ENCODE measurements around the gene TPRX1. TPM values are rescaled to one million over a fixed set of nuclear protein-coding genes. Genes with fewer than 3 reads are reported as not detected.
A peak's percentile ranks its signal among the peaks of the same experiment; 100 is the strongest.
"Not testable (repeated sequence)": the region's sequence is repeated elsewhere in the genome, so short reads cannot be mapped to it uniquely, and the experiment has no call there.

TPRX1 gene
- polyA plus RNA-seq, 4 donors = not detected

- not testable (repeated sequence) for FAIRE-seq; H3K27ac ChIP-seq (ENCODE audit: low read depth in 1 of 3, low read length in 2 of 3); H3K4me1 ChIP-seq (ENCODE audit: control insufficient read depth in 3 of 3, insufficient read depth in 2 of 3, low read depth in 1 of 3, low read length in 2 of 3); H3K9me3 ChIP-seq (ENCODE audit: control insufficient read depth in 2 of 2, insufficient read depth in 1 of 2, low read depth in 1 of 2, low read length in 1 of 2); H3K27me3 ChIP-seq (ENCODE audit: control insufficient read depth in 3 of 3, insufficient read depth in 3 of 3, low read length in 3 of 3); H3K36me3 ChIP-seq (ENCODE audit: control insufficient read depth in 3 of 3, insufficient read depth in 2 of 3, low read depth in 1 of 3, low read length in 3 of 3); H3K4me3 ChIP-seq (ENCODE audit: low read depth in 1 of 3, low read length in 3 of 3); DNase-seq
- 81 to 89% (median 83%) methylated on average over 6 of the region's 6 CpGs for WGBS, 3 donors
Observed at GRCh38 chr19:47771291-47771690, 33.1 kb downstream of the TPRX1 start.

- FAIRE-seq (no peak), DNase-seq (no peak)
- H3K27ac ChIP-seq (ENCODE audit: low read depth in 1 of 3, low read length in 2 of 3) = no peak overlapping the region
- peaks cover 0 to 6% (median 0%) of the 10 kb centered on the region in 3 donors for H3K4me1 ChIP-seq (ENCODE audit: control insufficient read depth in 3 of 3, insufficient read depth in 2 of 3, low read depth in 1 of 3, low read length in 2 of 3)
- no peaks in the 10 kb centered on the region for H3K36me3 ChIP-seq (ENCODE audit: control insufficient read depth in 3 of 3, insufficient read depth in 2 of 3, low read depth in 1 of 3, low read length in 3 of 3)
- 72 to 79% (median 73%) methylated on average over 3 of the region's 3 CpGs for WGBS, 3 donors
- H3K4me3 ChIP-seq (ENCODE audit: low read depth in 1 of 3, low read length in 3 of 3) = no peak overlapping the region
- no peaks in the 10 kb centered on the region for H3K9me3 ChIP-seq (ENCODE audit: control insufficient read depth in 2 of 2, insufficient read depth in 1 of 2, low read depth in 1 of 2, low read length in 1 of 2)
- no peaks in the 10 kb centered on the region for H3K27me3 ChIP-seq (ENCODE audit: control insufficient read depth in 3 of 3, insufficient read depth in 3 of 3, low read length in 3 of 3)
Observed at GRCh38 chr19:47769534-47769933, 34.8 kb downstream of the TPRX1 start.

GRCh38 chr19:47768604-47769003 lies 35.7 kb downstream of the TPRX1 start:
- FAIRE-seq = no peak
- Histone ChIP-seq H3K4me3 (ENCODE audit: low read depth in 1 of 3, low read length in 3 of 3) (no peak overlapping the region), H3K9me3 (ENCODE audit: control insufficient read depth in 2 of 2, insufficient read depth in 1 of 2, low read depth in 1 of 2, low read length in 1 of 2) (no peaks in the 10 kb centered on the region), H3K36me3 (ENCODE audit: control insufficient read depth in 3 of 3, insufficient read depth in 2 of 3, low read depth in 1 of 3, low read length in 3 of 3) (no peaks in the 10 kb centered on the region), H3K27me3 (ENCODE audit: control insufficient read depth in 3 of 3, insufficient read depth in 3 of 3, low read length in 3 of 3) (no peaks in the 10 kb centered on the region), H3K27ac (ENCODE audit: low read depth in 1 of 3, low read length in 2 of 3) (no peak overlapping the region), H3K4me1 (ENCODE audit: control insufficient read depth in 3 of 3, insufficient read depth in 2 of 3, low read depth in 1 of 3, low read length in 2 of 3) (peaks cover 0 to 6% (median 0%) of the 10 kb centered on the region in 3 donors)
- WGBS, 3 donors = 74 to 90% (median 86%) methylated on average over 2 of the region's 2 CpGs
- no peak for DNase-seq

DNA sequence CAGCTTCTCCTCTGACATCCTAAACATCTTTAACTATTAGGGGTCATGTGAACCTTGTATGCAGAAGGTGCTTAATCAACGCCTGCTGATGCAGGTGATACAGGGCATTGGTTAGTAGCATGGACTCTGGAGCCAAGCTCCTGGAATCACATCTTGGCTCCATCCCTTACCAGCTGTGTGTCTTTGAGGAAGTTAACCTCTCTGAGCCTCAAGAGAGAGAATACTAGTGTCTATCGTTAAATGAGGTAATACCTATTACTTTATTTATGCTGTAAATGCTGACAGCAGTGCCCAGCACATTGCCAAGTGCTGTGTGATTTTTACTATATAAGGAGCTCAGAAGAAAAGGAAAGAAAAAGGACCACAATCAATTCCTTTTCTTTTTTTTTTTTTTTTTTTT lies 37.0 kb downstream of the TPRX1 start:
- peaks cover 0 to 6% (median 0%) of the 10 kb centered on the region in 3 donors for H3K4me1 ChIP-seq (ENCODE audit: control insufficient read depth in 3 of 3, insufficient read depth in 2 of 3, low read depth in 1 of 3, low read length in 2 of 3)
- FAIRE-seq = no peak
- DNase-seq = no peak
- no peaks in the 10 kb centered on the region for H3K27me3 ChIP-seq (ENCODE audit: control insufficient read depth in 3 of 3, insufficient read depth in 3 of 3, low read length in 3 of 3)
- no peaks in the 10 kb centered on the region for H3K9me3 ChIP-seq (ENCODE audit: control insufficient read depth in 2 of 2, insufficient read depth in 1 of 2, low read depth in 1 of 2, low read length in 1 of 2)
- no peaks in the 10 kb centered on the region for H3K36me3 ChIP-seq (ENCODE audit: control insufficient read depth in 3 of 3, insufficient read depth in 2 of 3, low read depth in 1 of 3, low read length in 3 of 3)
- 36 to 88% (median 40%) methylated on average over 2 of the region's 2 CpGs for WGBS, 3 donors
- H3K4me3 ChIP-seq (ENCODE audit: low read depth in 1 of 3, low read length in 3 of 3) = no peak overlapping the region
- H3K27ac ChIP-seq (ENCODE audit: low read depth in 1 of 3, low read length in 2 of 3) = no peak overlapping the region

DNA sequence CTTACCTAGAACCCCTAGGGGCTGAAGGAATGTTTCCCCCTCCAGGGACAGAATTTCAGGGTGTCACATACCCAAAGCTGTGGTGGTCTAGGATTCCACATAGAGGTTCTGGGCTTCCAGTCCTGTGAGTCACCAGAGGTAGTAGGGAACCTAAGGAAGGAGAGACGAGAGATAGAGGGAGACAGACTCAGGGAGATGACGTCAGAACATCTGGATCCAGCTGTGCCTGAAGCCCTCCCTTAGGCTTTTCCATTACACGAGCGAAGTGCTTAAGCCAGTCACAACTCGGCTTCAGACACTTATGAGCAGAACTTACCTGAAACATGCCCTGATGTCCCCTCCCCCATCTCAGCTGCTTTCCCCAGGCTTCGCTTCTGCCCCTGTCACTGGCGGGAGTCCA lies 37.7 kb downstream of the TPRX1 start:
- 79 to 91% (median 82%) methylated on average over 7 of the region's 7 CpGs for WGBS, 3 donors
- Histone ChIP-seq H3K9me3 (ENCODE audit: control insufficient read depth in 2 of 2, insufficient read depth in 1 of 2, low read depth in 1 of 2, low read length in 1 of 2) (no peaks in the 10 kb centered on the region), H3K27me3 (ENCODE audit: control insufficient read depth in 3 of 3, insufficient read depth in 3 of 3, low read length in 3 of 3) (no peaks in the 10 kb centered on the region), H3K4me1 (ENCODE audit: control insufficient read depth in 3 of 3, insufficient read depth in 2 of 3, low read depth in 1 of 3, low read length in 2 of 3) (peaks cover 0 to 6% (median 0%) of the 10 kb centered on the region in 3 donors), H3K36me3 (ENCODE audit: control insufficient read depth in 3 of 3, insufficient read depth in 2 of 3, low read depth in 1 of 3, low read length in 3 of 3) (no peaks in the 10 kb centered on the region), H3K27ac (ENCODE audit: low read depth in 1 of 3, low read length in 2 of 3) (no peak overlapping the region), H3K4me3 (ENCODE audit: low read depth in 1 of 3, low read length in 3 of 3) (no peak overlapping the region)
- no peak for DNase-seq
- no peak for FAIRE-seq

DNA sequence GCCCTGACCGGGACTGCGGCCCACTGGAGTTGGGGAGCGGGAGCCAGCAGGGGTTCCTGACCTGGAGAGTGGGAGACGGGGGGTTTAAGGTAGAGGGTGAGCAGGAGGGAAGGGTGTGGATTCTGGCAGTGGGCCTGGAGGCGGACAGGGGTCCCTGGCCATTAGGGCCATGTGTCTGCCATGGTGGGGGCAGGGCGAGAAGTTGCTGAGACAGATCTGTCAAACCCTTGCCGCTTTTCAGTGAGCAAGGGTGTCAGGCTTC lies 38.1 kb downstream of the TPRX1 start:
- Histone ChIP-seq H3K36me3 (ENCODE audit: control insufficient read depth in 3 of 3, insufficient read depth in 2 of 3, low read depth in 1 of 3, low read length in 3 of 3) (no peaks in the 10 kb centered on the region), H3K27me3 (ENCODE audit: control insufficient read depth in 3 of 3, insufficient read depth in 3 of 3, low read length in 3 of 3) (no peaks in the 10 kb centered on the region), H3K27ac (ENCODE audit: low read depth in 1 of 3, low read length in 2 of 3) (no peak overlapping the region), H3K4me1 (ENCODE audit: control insufficient read depth in 3 of 3, insufficient read depth in 2 of 3, low read depth in 1 of 3, low read length in 2 of 3) (peaks cover 0 to 6% (median 0%) of the 10 kb centered on the region in 3 donors), H3K9me3 (ENCODE audit: control insufficient read depth in 2 of 2, insufficient read depth in 1 of 2, low read depth in 1 of 2, low read length in 1 of 2) (no peaks in the 10 kb centered on the region), H3K4me3 (ENCODE audit: low read depth in 1 of 3, low read length in 3 of 3) (no peak overlapping the region)
- WGBS, 3 donors = 79 to 92% (median 83%) methylated on average over 6 to 7 of the region's 7 CpGs
- FAIRE-seq (no peak), DNase-seq (no peak)

DNA sequence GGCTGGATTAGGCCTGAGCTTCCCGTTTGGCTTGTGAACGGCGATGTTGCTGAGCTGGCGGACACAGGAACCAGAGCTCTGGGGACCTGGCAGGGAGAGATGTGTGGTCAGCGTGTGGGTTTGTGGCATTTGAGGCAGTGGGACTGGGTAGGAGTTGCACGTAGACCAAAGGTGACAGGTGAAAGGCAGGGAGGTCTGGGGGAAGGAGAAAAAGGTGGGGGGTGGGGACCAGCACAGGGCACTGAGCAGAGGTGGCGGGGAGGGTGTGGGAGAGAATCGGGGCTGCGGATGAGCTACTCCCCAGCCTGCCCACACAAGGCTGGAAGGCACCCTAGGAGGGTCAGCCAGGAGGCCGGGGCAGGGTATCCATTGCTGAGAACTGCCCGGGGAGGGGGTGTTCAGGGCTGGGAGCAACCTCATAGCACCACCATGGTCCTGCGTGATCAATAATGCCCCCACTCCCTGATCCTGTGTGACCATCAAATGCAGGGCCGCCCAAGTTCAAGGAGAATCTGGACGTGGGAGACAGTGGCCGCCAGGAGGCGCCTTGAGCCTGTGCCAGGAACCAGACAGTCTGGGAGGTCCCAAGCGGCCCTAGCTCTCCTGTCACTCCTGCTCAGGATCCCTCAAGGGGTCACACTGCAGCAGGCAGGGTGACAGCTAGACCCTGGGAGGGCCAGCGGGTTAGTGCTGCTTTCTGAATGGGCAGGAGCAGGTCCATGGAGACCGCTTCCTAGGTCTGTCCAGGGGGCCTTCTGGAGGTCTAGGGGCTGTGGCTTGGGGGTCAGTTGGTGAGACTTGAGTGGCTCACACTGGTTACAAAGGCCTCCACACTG lies 38.6 kb downstream of the TPRX1 start:
- Histone ChIP-seq H3K4me1 (ENCODE audit: control insufficient read depth in 3 of 3, insufficient read depth in 2 of 3, low read depth in 1 of 3, low read length in 2 of 3) (peaks cover 0 to 6% (median 0%) of the 10 kb centered on the region in 3 donors), H3K4me3 (ENCODE audit: low read depth in 1 of 3, low read length in 3 of 3) (no peak overlapping the region), H3K27me3 (ENCODE audit: control insufficient read depth in 3 of 3, insufficient read depth in 3 of 3, low read length in 3 of 3) (no peaks in the 10 kb centered on the region), H3K36me3 (ENCODE audit: control insufficient read depth in 3 of 3, insufficient read depth in 2 of 3, low read depth in 1 of 3, low read length in 3 of 3) (peaks cover 0 to 1% (median 0%) of the 10 kb centered on the region in 3 donors), H3K27ac (ENCODE audit: low read depth in 1 of 3, low read length in 2 of 3) (no peak overlapping the region), H3K9me3 (ENCODE audit: control insufficient read depth in 2 of 2, insufficient read depth in 1 of 2, low read depth in 1 of 2, low read length in 1 of 2) (no peaks in the 10 kb centered on the region)
- DNase-seq (peak; percentile 62 to 75), FAIRE-seq (no peak)
- WGBS, 3 donors = 29 to 39% (median 29%) methylated on average over 19 of the region's 19 CpGs

- FAIRE-seq; H3K4me1 ChIP-seq (ENCODE audit: control insufficient read depth in 3 of 3, insufficient read depth in 2 of 3, low read depth in 1 of 3, low read length in 2 of 3); H3K27ac ChIP-seq (ENCODE audit: low read depth in 1 of 3, low read length in 2 of 3); H3K27me3 ChIP-seq (ENCODE audit: control insufficient read depth in 3 of 3, insufficient read depth in 3 of 3, low read length in 3 of 3); DNase-seq; H3K9me3 ChIP-seq (ENCODE audit: control insufficient read depth in 2 of 2, insufficient read depth in 1 of 2, low read depth in 1 of 2, low read length in 1 of 2); H3K4me3 ChIP-seq (ENCODE audit: low read depth in 1 of 3, low read length in 3 of 3): not testable (repeated sequence)
- WGBS, 3 donors = 77 to 87% (median 85%) methylated on average over 3 of the region's 3 CpGs
- H3K36me3 ChIP-seq (ENCODE audit: control insufficient read depth in 3 of 3, insufficient read depth in 2 of 3, low read depth in 1 of 3, low read length in 3 of 3) = peaks cover 0 to 11% (median 0%) of the 10 kb centered on the region in 3 donors
Observed at GRCh38 chr19:47764705-47765104, 39.6 kb downstream of the TPRX1 start.
